GM03348 (cell line): ENCODE measurements around the gene NDUFA11.
A peak's percentile ranks its signal among the peaks of the same experiment; 100 is the strongest.

Experiments
- DNase-seq: peaks from one replicate; pipeline ENCODE4 v3.0.0; 2012; ENCODE audit warnings: low spot score

NDUFA11 gene

DNA sequence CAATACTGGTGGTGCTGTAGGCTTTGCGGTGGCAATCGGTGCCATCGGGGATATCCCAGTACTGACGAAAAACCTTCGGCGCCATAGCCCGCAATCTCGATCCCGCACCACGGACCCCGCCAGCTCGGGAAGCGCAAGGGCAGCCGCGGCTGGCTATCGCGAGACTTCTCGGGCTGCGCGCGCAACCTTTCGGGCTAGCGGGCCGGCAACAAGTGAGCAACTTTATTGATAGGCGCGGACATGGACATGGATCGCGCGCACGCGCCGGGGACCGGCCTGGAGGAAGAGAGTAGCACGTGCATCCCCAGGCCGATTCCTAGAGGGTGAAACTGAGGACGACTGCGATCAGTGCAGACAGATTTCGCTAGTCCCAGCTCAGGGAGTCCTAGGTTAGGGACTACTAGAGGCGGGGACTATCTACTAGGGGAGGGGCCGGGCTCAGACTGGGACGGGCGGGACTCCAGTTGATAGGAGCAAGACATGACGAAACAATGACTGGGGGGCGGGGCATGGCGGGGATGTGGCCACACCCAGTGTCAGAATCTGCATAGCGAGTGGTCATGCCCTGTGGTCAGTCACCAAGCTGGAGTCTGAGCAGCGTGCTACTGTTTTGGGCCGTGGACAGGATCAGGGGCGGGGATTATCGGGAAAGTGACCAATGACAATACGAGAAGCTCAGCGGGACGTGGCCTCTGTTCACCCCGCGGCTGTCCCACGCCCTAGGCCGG is at the start of gene NDUFA11:
Gene NDUFA11, minus strand, starts transcription at position 167 of the 728 bp plus-strand sequence. Its CDS starts 82 bp downstream, at position 85.
- peak; percentile 95 for DNase-seq

DNA sequence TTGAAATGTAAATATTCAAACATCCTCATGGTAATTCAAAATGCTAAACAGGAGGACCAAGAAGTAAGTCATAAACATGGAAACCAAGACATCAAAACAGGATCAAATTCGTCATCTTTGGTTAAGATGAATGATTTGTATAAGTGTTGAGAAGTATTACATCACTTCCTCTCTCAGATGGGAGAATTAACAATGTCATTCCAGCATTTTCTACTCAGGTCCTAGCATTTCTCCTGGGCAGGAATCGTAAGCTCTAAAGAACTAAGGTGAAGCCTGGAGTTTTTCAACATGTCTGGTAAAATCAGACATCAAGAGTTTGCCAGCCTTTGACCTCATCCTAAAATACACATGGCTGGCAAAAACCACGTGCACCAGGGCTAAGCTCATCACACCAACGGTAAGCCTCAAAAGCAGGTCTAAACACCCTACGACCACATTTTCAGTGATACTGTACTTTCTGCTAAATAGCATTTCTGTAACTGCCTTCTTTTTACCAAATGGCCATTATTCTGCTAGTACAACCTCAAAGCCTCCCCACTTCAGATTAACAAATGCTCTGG is 49.5 kb upstream of the NDUFA11 start:
- DNase-seq, result no peak

DNA sequence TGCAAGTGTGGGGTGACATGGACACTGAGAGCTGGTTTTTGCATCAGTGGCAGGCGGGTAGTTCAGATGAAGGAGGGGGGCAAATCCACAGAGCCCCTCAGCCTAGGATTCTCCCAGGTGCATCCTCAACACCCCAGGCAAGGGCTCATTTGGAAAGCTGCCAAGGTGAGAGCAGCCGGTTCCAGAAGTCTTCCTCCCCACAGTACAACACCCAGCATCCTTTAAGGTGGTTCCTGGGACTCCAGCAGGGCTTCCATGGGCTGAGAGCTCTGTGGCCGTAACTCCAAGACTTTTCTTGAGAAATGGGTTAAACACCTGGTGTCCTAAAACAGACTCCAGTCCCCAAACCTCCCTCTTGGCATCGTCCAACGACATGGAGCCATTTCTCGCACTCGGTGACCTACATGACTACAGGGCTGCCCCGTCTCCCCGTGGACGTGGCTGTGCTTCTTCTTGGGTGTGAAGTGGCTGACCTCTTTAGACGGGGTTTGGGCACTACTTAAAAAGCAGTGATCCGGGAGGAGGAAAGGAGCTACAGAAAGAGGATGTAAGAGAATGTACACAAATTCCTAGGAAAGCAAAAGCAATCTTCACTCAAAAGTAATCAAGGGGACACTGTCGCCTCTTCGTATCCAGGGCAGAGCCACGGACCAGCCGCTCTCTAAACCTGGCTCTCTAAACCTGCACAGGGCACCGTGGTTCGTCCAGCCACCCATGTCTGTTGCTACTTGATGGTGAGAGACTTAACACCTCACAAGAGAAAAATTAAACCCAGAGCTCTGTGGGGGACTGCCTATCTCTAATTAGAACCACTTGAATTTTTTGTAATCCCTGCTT is 48.8 kb upstream of the NDUFA11 start:
- no peak for DNase-seq

DNA sequence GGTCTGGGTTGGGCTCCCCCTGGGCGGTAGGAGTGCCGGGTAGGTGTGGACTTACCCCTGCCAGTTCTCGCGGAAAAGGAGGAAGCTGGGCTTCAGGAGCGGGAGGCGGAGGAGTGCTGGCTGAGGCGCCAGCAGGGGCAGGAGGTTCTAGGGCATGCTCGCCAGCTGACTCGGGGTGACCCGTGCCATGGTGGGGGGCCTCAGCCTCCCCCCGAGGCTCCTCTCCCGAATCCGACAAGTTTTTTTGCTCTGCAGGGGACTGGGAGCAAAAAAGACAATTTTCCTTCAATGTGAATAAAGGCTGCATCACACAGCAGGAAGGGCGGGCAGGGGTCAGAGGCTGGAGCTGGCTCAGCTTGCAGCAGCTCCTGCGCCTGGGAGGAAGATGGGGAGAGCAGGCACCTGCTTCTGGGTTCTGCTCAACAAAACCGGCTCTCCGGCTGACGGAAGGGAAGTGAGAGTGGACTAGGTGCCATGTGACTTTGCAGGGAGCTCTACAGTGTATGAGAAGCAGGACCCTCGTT is 47.8 kb upstream of the NDUFA11 start:
- no peak for DNase-seq

DNA sequence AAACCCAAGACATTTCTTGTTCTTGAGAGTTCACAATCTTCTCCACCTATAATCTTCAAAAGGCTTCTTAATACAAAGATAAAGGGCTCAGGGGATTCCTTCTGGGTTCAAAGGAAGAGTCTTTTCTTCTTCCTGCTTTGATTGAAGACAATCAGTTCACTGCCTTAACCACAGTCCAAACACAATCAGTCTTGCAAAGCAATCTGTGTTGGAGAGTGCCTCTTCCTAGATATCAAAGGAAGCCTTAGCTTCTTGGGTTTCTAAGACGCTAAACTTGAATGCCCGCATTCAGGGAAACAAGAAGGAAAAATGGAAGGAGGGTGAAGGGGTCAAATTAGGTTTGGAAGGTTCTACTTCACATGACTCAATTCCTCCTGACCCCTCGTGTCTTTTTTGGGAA is 47.2 kb upstream of the NDUFA11 start:
- DNase-seq, result no peak

DNA sequence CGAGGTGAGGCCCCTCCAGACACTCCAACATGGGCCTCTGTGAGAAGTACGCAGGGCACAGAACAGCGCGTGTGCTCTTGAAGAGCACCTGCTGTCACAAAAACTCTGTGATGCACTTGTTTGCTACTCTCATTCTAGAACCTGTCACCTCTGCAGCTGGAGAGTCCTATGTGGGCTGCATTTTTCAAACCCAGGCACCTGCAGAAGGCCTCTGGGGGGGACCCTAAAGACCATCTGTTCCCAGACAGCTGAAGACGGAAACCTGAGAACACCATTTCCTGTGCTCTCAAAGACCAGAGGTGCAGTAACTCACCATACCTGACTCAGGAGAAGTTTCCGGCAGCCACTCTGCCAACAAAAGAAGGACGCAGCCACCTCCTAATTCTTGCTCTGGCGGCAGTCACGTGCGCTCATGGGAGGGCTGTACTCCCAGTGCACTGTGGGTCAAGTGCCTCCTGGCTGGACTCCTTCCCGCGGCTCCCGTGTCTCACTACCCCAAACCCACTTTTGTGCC is 46.3 kb upstream of the NDUFA11 start:
- DNase-seq, result no peak

DNA sequence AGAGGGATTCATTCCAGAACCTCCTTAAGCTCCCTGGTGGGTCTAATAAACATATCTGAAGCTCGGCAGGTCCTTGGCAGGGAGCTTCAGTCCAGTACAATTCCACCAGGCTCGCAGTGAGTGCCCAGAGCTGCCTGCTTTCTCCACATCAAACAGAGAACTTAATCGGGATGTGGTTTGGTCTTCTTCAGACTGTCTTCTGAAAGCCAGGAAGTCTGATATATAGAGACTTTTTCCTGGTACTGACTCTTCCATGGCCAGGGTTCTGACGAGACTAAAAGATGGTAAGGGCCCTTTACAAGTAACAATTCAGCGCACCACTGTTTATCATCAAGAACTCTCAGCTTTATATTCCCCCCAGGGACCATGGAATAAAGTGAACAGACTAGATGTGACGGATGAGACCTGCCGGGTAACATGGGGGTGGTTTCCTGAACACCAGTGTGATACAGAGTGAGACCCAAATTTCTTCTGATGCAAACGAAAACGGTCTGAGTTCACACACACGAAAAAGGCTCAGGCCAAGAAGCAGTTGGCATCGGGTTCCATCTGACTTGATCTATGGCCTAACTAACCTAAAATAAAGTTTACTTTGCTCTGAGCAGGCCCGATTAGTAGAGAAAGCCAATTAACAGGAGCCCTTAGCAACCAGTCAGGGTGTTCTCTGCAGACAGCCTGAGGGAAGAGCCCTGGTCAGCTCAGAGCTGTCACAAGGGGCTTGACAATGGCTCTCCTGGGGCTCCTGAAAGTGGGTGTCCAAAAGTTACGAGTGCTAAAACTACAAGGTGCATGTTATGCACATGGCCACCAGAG is 45.4 kb upstream of the NDUFA11 start:
- no peak for DNase-seq

DNA sequence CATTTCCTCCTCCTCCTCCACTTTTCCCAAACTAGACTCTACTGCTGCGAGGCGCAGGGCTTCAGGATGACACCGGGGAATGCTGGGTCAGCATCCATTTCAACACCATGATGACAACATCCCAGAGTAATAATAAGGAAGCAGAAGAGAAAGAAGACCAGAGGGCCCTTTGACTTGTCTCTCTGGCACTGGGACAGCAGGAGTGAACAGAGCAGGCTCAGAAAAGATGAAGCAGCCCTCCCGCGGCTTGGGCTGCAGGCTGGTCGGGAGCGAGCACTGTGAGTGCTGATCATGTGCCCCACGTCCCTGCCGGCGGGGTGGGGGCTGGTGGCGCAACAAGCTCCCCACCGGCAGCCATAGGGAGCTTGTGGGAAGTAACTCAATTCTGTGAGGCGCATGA is 43.8 kb upstream of the NDUFA11 start:
- peak; percentile 83 for DNase-seq

DNA sequence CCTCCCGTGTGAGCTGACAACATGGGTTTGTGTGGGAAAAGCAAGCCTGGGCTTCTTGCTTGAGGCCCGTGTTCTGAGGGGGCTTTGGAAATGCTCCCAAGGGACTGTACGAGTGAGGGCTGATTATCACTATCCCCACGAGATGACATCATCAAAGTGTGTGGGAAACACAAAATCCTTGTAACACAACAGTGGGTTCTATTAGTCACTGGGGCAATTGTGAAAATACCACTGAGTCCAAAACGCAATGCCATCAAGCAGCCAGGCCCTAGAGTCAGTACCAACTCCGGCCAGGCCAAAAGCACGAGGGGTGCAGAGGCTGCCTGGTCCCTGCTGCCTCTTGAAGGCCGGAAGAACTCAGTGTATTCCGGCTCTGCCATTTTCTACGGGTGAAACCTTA is 40.0 kb upstream of the NDUFA11 start:
- DNase-seq, result no peak

DNA sequence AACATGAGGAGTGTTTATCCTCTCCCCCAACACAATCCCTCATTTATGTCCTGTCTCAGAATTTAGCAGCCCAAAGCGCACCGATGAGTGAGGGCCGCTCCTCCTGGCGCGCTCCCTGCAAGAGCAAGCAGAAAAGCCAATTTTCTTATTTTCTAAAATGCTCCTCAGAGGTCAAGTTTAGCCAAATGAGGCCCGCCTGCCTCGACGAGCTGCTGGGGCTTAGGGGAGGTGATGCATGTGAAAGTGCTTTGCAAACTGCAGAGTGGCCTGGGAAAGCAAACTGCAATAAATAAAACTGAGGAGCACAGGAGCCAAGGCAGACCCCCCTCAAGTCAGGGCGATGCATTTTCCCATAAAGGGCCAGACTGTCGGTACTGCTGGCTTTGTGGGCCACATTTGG is 39.5 kb upstream of the NDUFA11 start:
- no peak for DNase-seq

DNA sequence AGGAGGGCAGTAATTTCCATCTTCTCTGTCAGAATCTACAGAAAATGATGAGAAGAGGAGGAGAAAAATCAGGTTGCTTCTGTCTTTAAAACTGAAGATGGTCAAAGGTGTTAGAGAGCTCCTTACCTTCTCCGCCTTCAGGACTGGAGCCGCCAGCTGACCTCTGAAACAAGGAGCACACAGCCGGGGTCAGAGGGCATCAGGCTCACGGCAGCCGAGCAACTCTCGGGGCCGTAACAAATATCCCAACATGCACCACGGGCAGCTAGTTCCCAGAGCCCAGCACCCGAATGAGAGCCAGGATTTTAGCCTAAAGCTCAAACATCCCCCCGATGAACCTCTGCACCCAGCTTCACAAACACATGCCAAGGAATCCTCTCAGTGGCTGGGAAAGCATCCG is 38.1 kb upstream of the NDUFA11 start:
- no peak for DNase-seq

DNA sequence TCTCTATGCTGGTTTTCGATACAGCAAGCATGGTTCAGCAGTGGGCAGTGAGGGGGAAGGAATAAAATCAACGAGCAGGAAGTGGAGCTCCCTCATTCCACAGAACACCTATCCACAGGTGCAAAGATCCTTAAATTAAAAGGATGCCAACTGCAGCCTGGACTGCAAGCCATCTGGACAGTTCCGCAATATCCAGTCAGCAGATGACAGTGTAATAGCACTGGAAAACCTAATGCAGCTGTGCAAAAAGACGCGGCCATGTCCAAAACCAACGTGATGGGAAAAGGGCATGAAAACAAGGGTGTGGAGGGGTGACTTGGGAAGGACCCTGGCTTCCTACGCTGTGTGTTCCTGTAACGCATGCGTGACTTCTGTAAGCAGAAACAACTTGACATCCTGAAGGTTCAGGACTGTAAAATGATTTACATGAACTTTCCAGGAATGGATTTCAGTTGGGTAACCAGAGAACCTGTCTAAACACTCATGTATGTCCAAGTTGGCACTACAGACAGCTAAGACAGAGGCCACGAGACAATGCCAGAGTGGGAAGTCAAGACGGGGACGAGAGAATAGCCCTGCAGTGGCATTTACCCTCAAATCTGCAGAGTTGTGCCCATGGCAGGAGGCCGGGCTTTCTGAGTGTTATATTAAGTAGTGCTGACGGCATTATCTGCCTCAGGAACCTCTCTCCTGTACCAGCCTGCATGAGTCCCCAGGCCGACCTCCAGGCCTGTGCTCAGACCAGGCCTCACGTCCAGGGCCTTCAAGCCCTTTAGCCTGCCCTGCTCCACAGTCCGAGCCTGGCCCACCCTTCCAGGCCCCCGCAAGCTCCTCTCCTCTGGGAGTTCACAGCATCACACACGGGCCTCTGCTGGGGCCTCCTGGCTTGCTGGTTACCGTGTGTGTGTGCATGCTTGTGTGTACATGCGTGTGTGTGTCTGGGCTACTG is 36.9 kb upstream of the NDUFA11 start:
- DNase-seq, result no peak

DNA sequence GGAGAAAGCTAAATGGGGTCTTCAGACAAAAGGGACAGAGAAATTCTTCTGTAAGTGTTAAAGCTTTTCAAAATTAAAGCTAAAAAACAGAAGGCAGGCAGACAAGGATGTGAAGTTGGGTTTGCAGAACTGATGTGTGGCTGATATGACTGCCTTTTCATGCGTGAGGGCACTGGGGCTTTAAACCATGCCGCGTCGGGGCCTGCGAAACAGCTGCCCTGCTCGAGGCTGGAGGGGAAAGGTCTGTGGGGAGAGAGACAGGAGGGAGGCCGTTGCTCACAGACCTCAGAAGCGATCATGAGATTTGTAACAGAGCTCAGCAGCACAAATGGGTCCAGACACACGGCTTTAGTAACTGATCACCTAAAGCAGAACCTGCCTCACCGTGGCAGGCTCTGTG is 34.0 kb upstream of the NDUFA11 start:
- DNase-seq, result no peak

DNA sequence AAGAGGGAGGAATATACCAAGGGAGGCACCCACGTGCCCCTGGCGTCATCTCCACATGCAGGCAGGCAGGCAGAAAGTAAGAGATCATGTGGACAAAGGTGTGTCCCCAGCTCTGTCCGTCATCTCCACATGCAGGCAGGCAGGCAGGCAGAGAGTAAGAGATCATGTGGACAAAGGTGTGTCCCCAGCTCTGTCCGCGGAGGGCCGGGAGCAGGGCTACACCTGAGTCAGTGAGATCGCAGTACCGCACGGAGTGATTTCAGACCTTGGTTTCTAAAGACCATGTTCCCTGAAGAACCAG is 32.7 kb upstream of the NDUFA11 start:
- no peak for DNase-seq

DNA sequence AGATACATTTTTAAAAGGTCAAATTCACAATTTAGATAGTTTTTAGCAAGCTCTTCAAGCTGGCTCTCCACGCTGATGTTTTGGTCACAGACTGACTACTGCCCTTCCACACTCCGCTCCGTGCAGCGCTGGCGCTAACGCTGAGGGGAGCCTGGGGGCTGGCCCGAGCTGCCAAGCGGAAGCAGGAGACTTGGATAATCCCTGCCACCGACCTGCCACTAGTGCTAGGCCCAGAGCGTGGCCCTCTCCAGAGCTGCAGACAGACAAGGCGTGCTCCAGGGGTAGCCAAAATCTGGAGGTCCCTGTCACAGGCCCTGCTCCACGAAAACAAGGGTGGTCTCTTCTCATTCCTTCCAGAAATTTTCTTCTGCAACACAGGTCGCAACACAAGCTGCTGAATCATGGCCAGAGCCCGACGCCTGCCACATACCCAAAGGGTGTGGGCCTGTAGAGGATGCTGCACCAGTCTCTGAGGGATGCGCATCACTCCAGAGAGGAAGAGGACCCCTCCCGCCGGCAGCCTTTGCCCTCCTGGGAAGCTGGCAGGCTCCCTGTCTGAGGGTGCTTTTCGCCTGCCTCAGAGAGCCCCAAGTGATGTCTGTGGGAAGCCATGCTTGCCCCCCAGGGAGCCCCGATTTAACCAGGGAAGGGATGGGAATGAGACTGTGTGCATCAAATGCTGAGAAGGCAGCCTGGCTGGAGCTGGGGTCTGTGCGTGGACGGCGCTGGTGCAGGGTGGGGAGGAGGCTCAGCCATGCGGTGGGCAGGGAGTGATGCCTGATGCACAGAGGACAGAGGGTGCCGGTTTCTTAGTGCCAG is 32.1 kb upstream of the NDUFA11 start:
- no peak for DNase-seq

DNA sequence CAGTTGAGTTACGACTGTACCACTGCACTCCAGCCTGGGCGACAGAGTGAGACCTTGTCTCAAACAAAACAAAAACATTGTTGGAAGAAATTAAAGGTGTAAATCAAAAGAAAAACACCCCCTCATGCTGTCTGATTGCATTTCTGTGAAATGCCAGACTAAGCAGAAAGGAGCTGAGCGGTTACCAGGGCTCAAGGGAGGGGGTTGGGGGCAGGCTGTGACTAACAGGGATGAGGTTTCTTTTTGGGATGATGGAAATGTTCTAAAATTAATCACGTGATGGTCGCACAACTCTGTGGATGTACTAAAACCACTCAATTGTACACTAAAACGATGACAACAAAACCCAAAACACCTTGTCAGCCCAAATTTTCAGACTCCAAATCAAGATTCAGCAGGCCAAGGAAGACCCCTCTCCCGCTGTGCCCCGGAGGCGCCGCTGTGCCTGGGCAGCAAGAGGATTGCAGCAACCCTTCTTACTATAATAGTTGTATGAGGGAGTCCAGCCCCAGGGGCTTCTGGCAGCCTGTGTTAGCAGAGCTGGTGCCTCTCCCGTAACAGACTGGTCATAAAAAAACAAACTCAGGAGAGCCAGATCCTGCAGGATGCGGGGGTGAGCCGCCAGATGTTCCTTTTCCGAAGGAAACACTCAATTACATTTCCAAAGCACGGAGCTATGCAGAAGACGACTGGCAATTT is 31.3 kb upstream of the NDUFA11 start:
- DNase-seq, result peak; percentile 83

DNA sequence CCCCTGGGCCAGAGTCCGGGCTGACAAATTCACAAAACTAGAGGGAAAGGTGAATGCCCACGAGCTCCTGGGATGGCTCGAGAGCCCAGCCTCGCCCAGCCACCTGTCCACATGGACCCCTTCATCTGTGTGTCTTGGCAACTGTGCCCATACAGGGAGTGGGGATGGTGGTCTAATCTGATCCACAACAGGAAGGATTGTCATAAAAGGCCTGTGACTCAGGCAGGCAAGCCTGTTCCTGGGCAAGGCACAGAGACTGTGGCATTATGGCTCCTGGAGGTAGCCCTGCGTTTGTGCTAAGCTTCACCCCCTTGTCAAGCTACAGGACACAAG is 30.4 kb upstream of the NDUFA11 start:
- no peak for DNase-seq

DNA sequence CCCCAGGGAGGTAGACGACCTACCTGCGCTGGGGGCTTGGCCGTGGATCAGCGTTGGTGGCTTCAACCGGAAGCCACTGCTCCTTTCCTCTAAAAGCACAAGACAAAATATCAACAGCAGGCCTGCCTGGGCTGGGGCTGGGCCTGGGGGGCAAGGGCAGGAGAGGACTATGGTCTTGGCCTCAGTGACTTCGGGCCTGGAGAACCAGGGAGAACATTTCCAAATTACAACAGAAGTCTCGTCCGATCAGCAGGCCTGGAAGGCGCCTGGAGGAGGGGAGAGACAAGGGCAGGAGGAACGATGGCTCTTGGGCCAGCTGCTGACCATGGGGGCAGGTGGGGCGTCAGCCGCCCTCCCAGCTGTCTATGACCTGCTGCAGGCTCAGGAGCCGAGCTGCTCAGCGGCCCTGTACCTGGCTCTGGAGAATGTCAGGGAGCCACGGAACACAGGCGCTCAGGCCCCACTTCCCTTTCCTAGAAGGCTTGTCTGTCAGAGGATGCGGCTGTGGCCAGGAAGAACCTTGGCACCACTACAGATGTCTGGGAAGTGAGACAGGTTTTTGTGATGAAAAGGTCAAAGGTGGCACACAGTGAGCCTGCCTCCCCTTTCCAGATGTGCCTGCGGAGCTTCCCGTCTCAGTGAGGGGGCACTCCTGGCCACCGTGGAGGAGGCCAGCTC is 29.9 kb upstream of the NDUFA11 start:
- DNase-seq, result no peak
